Measurements from ENCODE around the gene PRRG3. TPM values are rescaled to one million over a fixed set of nuclear protein-coding genes. Genes with fewer than 3 reads are reported as not detected.

Gene PRRG3
- total RNA-seq, 1 experiment from 2014 or later, result 5.1 TPM

DNA sequence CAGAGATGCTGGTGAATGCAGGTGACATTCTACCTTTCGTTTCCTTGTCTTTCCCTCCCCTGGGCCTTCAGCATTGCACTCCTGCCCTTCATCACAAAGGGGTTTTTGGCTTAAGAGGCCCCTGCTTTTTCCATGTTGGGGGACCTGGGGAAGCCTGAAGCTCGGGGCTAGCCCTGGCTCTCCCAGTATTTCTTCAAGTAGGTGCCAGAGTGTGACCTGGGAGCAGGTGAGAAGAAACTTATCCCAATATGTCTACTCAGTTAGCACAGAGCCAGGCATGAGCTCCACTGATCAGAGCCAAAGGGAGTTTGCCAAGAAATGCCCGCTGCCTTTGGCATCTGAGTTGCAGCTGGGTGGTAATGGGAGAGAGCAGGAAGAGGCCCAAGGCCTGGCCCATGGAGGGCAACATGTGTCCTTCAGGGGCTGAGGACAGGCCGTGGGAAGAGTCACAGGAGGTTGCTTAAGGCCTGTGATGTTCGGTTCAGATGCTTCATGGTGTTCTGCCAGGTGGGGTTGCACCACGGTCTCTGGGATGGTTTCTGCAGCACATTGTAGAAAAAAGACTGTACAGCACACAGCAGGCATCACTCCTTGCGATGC lies 7.6 kb downstream of the PRRG3 start:
- CTCF ChIA-PET, result no interaction called here
- POLR2A ChIA-PET, result no interaction called here
- H3K36me3 Mint-ChIP-seq, result 0 out of 2 replicates have a peak, but pooled peaks cover 3% of the 10 kb centered on the region
- no peaks in the 10 kb centered on the region for H3K9me3 Mint-ChIP-seq
- DNase-seq (ENCODE audit: low spot score), result no peak
- no peaks in the 10 kb centered on the region for H3K4me1 Mint-ChIP-seq
- ATAC-seq, result no peak
- TF ChIP-seq, protein P1, sequence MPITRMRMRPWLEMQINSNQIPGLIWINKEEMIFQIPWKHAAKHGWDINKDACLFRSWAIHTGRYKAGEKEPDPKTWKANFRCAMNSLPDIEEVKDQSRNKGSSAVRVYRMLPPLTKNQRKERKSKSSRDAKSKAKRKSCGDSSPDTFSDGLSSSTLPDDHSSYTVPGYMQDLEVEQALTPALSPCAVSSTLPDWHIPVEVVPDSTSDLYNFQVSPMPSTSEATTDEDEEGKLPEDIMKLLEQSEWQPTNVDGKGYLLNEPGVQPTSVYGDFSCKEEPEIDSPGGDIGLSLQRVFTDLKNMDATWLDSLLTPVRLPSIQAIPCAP (CRISPR knock-in tag; IDR thresholded peaks at IDR 0.05), result no peak
- TF ChIP-seq NR1H2 (CRISPR knock-in tag; IDR thresholded peaks at IDR 0.05) (no peak), MXD4 (CRISPR knock-in tag; IDR thresholded peaks at IDR 0.05; ENCODE audit: borderline replicate concordance) (no peak), ETV6 (CRISPR knock-in tag; IDR thresholded peaks at IDR 0.05) (no peak), CREM (CRISPR knock-in tag; IDR thresholded peaks at IDR 0.05) (no peak), NFATC4 (CRISPR knock-in tag; IDR thresholded peaks at IDR 0.05) (no peak), RORB (CRISPR knock-in tag; IDR thresholded peaks at IDR 0.05) (no peak), FOXJ3 (CRISPR knock-in tag; IDR thresholded peaks at IDR 0.05; ENCODE audit: borderline replicate concordance) (no peak)
- TF ChIP-seq, protein P2, sequence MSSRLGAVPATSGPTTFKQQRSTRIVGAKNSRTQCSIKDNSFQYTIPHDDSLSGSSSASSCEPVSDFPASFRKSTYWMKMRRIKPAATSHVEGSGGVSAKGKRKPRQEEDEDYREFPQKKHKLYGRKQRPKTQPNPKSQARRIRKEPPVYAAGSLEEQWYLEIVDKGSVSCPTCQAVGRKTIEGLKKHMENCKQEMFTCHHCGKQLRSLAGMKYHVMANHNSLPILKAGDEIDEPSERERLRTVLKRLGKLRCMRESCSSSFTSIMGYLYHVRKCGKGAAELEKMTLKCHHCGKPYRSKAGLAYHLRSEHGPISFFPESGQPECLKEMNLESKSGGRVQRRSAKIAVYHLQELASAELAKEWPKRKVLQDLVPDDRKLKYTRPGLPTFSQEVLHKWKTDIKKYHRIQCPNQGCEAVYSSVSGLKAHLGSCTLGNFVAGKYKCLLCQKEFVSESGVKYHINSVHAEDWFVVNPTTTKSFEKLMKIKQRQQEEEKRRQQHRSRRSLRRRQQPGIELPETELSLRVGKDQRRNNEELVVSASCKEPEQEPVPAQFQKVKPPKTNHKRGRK (CRISPR knock-in tag; IDR thresholded peaks at IDR 0.05; ENCODE audit: borderline replicate concordance), result no peak
- TF ChIP-seq, protein P3, sequence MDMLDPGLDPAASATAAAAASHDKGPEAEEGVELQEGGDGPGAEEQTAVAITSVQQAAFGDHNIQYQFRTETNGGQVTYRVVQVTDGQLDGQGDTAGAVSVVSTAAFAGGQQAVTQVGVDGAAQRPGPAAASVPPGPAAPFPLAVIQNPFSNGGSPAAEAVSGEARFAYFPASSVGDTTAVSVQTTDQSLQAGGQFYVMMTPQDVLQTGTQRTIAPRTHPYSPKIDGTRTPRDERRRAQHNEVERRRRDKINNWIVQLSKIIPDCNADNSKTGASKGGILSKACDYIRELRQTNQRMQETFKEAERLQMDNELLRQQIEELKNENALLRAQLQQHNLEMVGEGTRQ (CRISPR knock-in tag; IDR thresholded peaks at IDR 0.05), result no peak
- TF ChIP-seq, protein P4, sequence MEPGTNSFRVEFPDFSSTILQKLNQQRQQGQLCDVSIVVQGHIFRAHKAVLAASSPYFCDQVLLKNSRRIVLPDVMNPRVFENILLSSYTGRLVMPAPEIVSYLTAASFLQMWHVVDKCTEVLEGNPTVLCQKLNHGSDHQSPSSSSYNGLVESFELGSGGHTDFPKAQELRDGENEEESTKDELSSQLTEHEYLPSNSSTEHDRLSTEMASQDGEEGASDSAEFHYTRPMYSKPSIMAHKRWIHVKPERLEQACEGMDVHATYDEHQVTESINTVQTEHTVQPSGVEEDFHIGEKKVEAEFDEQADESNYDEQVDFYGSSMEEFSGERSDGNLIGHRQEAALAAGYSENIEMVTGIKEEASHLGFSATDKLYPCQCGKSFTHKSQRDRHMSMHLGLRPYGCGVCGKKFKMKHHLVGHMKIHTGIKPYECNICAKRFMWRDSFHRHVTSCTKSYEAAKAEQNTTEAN (CRISPR knock-in tag; IDR thresholded peaks at IDR 0.05), result no peak
- H3K27ac Mint-ChIP-seq, result no peak overlapping the region
- H3K4me3 Mint-ChIP-seq, result no peak overlapping the region
- H3K27me3 Mint-ChIP-seq (ENCODE audit: low read depth), result no peaks in the 10 kb centered on the region

DNA sequence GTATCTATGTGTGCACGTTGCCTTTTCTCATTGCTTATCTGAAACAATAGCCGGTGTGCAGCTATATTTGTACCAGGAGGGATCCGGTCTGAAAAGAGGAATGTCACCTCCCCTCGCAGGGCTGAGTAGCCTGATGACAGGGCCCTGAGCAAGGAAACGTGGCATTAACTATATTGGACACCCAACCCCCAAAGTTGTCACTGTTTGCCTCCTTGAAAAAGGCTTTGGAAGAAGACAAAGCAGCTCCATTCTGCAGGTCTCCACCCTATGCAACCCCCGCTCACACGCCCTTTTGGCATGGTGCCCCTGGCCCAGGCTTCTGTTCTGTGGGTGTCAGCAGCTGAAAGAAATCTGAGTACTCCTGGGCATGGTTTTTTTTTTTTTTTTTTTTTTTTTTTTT lies 8.2 kb downstream of the PRRG3 start:
- no peak overlapping the region for H3K4me3 Mint-ChIP-seq
- no peaks in the 10 kb centered on the region for H3K9me3 Mint-ChIP-seq
- POLR2A ChIA-PET, result no interaction called here
- H3K27ac Mint-ChIP-seq, result no peak overlapping the region
- 0 out of 2 replicates have a peak, but pooled peaks cover 3% of the 10 kb centered on the region for H3K36me3 Mint-ChIP-seq
- ATAC-seq (no peak), DNase-seq (ENCODE audit: low spot score) (no peak)
- no peaks in the 10 kb centered on the region for H3K4me1 Mint-ChIP-seq
- CTCF ChIA-PET, result no interaction called here
- no peaks in the 10 kb centered on the region for H3K27me3 Mint-ChIP-seq (ENCODE audit: low read depth)
- TF ChIP-seq ZNF416 (CRISPR knock-in tag; IDR thresholded peaks at IDR 0.05) (no peak), SMAD3 (CRISPR knock-in tag; IDR thresholded peaks at IDR 0.05; ENCODE audit: borderline replicate concordance) (no peak), IRF2 (CRISPR knock-in tag; IDR thresholded peaks at IDR 0.05; ENCODE audit: borderline replicate concordance, low read depth) (no peak), ZNF317 (CRISPR knock-in tag; IDR thresholded peaks at IDR 0.05; ENCODE audit: borderline replicate concordance, low read depth) (no peak), ELF4 (CRISPR knock-in tag; IDR thresholded peaks at IDR 0.05; ENCODE audit: low read depth) (no peak), MYBL2 (CRISPR knock-in tag; IDR thresholded peaks at IDR 0.05) (no peak)
- TF ChIP-seq, protein P5, sequence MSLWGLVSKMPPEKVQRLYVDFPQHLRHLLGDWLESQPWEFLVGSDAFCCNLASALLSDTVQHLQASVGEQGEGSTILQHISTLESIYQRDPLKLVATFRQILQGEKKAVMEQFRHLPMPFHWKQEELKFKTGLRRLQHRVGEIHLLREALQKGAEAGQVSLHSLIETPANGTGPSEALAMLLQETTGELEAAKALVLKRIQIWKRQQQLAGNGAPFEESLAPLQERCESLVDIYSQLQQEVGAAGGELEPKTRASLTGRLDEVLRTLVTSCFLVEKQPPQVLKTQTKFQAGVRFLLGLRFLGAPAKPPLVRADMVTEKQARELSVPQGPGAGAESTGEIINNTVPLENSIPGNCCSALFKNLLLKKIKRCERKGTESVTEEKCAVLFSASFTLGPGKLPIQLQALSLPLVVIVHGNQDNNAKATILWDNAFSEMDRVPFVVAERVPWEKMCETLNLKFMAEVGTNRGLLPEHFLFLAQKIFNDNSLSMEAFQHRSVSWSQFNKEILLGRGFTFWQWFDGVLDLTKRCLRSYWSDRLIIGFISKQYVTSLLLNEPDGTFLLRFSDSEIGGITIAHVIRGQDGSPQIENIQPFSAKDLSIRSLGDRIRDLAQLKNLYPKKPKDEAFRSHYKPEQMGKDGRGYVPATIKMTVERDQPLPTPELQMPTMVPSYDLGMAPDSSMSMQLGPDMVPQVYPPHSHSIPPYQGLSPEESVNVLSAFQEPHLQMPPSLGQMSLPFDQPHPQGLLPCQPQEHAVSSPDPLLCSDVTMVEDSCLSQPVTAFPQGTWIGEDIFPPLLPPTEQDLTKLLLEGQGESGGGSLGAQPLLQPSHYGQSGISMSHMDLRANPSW (CRISPR knock-in tag; conservative IDR thresholded peaks at IDR 0.05; ENCODE audit: low read depth), result no peak
- TF ChIP-seq, protein P6, sequence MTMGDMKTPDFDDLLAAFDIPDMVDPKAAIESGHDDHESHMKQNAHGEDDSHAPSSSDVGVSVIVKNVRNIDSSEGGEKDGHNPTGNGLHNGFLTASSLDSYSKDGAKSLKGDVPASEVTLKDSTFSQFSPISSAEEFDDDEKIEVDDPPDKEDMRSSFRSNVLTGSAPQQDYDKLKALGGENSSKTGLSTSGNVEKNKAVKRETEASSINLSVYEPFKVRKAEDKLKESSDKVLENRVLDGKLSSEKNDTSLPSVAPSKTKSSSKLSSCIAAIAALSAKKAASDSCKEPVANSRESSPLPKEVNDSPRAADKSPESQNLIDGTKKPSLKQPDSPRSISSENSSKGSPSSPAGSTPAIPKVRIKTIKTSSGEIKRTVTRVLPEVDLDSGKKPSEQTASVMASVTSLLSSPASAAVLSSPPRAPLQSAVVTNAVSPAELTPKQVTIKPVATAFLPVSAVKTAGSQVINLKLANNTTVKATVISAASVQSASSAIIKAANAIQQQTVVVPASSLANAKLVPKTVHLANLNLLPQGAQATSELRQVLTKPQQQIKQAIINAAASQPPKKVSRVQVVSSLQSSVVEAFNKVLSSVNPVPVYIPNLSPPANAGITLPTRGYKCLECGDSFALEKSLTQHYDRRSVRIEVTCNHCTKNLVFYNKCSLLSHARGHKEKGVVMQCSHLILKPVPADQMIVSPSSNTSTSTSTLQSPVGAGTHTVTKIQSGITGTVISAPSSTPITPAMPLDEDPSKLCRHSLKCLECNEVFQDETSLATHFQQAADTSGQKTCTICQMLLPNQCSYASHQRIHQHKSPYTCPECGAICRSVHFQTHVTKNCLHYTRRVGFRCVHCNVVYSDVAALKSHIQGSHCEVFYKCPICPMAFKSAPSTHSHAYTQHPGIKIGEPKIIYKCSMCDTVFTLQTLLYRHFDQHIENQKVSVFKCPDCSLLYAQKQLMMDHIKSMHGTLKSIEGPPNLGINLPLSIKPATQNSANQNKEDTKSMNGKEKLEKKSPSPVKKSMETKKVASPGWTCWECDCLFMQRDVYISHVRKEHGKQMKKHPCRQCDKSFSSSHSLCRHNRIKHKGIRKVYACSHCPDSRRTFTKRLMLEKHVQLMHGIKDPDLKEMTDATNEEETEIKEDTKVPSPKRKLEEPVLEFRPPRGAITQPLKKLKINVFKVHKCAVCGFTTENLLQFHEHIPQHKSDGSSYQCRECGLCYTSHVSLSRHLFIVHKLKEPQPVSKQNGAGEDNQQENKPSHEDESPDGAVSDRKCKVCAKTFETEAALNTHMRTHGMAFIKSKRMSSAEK (CRISPR knock-in tag; IDR thresholded peaks at IDR 0.05; ENCODE audit: borderline replicate concordance), result no peak
- TF ChIP-seq, protein P7, sequence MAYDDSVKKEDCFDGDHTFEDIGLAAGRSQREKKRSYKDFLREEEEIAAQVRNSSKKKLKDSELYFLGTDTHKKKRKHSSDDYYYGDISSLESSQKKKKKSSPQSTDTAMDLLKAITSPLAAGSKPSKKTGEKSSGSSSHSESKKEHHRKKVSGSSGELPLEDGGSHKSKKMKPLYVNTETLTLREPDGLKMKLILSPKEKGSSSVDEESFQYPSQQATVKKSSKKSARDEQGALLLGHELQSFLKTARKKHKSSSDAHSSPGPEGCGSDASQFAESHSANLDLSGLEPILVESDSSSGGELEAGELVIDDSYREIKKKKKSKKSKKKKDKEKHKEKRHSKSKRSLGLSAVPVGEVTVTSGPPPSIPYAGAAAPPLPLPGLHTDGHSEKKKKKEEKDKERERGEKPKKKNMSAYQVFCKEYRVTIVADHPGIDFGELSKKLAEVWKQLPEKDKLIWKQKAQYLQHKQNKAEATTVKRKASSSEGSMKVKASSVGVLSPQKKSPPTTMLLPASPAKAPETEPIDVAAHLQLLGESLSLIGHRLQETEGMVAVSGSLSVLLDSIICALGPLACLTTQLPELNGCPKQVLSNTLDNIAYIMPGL (CRISPR knock-in tag; IDR thresholded peaks at IDR 0.05), result no peak
- TF ChIP-seq, protein P4 (CRISPR knock-in tag; IDR thresholded peaks at IDR 0.05), result no peak

All from WTC11 (cell line).